ENCODE measurements around the gene MOB1B. TPM values are rescaled to one million over a fixed set of nuclear protein-coding genes. Genes with fewer than 3 reads are reported as not detected.

The MOB1B gene
- total and polyA plus RNA-seq, 10 of the 15 experiments (the other 5 are each of a cell fraction or from before 2014, with no cell fraction given) = 1.9 to 11.4 (median 6.1) TPM

GRCh38 chr4:70874268-70875156 lies 27.7 kb upstream of the MOB1B start (continued):
- TF ChIP-seq RELB (IDR thresholded peaks at IDR 0.05; ENCODE audit: low read depth) = peak; percentile 80
- TF ChIP-seq HSF1 (IDR thresholded peaks at IDR 0.05; ENCODE audit: low read depth, low read length) = no peak
- peak in 1 of 2 experiments; percentile 72; a peak in 1 of 3 replicates for TF ChIP-seq EGR1 (IDR thresholded peaks at IDR 0.05; ENCODE audit: borderline replicate concordance in 1 of 2, low read depth in 2 of 2, low read length in 2 of 2)
- peak; percentile 93 for TF ChIP-seq SPI1 (IDR thresholded peaks at IDR 0.05; ENCODE audit: borderline replicate concordance, insufficient read depth, low read depth, low read length)
- TF ChIP-seq IRF4 (IDR thresholded peaks at IDR 0.05; ENCODE audit: low read depth, low read length) = peak; percentile 63; the same call in 1 of the 2 replicates
- 0 out of 2 replicates have a peak, but pooled peaks have one; percentile 62 for TF ChIP-seq ZNF217 (IDR thresholded peaks at IDR 0.05)
- 0 out of 2 replicates have a peak, but pooled peaks have one; percentile 17 for TF ChIP-seq MEF2A (IDR thresholded peaks at IDR 0.05; ENCODE audit: insufficient read depth, low read depth, low read length)
- TF ChIP-seq ZBTB11 (CRISPR knock-in tag; IDR thresholded peaks at IDR 0.05) = no peak
- no peak for TF ChIP-seq NR2F1 (conservative IDR thresholded peaks at IDR 0.05)
- no peak for TF ChIP-seq WRNIP1 (IDR thresholded peaks at IDR 0.05; ENCODE audit: borderline replicate concordance, low read depth, low read length)
- peak; percentile 58; the same call in 1 of the 2 replicates for TF ChIP-seq NFIC (IDR thresholded peaks at IDR 0.05; ENCODE audit: low read depth, low read length)
- TF ChIP-seq NRF1 (conservative IDR thresholded peaks at IDR 0.05; ENCODE audit: low read depth, low read length) = no peak
- no peak for TF ChIP-seq SUZ12 (IDR thresholded peaks at IDR 0.05; ENCODE audit: unreplicated experiment)
- TF ChIP-seq IKZF2 (IDR thresholded peaks at IDR 0.05) = peak; percentile 83 to 86
- TF ChIP-seq ZNF384 (IDR thresholded peaks at IDR 0.05; ENCODE audit: borderline replicate concordance, low read depth, low read length) = peak; percentile 62; the same call in 1 of the 2 replicates
- TF ChIP-seq MYB (IDR thresholded peaks at IDR 0.05; ENCODE audit: borderline replicate concordance, low read depth, low read length) = no peak
- peak; percentile 58; the same call in 1 of the 2 replicates for TF ChIP-seq FOXM1 (IDR thresholded peaks at IDR 0.05; ENCODE audit: low read depth, low read length)
- peak; percentile 85 for TF ChIP-seq DPF2 (IDR thresholded peaks at IDR 0.05)
- TF ChIP-seq RUNX3 (IDR thresholded peaks at IDR 0.05; ENCODE audit: low read length) = peak; percentile 59
- no peak for TF ChIP-seq NR2C2 (IDR thresholded peaks at IDR 0.05; ENCODE audit: borderline replicate concordance, control insufficient read depth, insufficient read length, low read depth)
- TF ChIP-seq MXI1 (IDR thresholded peaks at IDR 0.05; ENCODE audit: low read depth, low read length) = peak; percentile 40; the same call in 1 of the 2 replicates
- no peak for TF ChIP-seq STAT1 (conservative IDR thresholded peaks at IDR 0.05)
- TF ChIP-seq JUNB (IDR thresholded peaks at IDR 0.05) = peak; percentile 74
